ACC112 (cell line): ENCODE data around the gene TAPBPL.
A peak's percentile ranks its signal among the peaks of the same experiment; 100 is the strongest.
"Not testable (repeated sequence)": the region's sequence is repeated elsewhere in the genome, so short reads cannot be mapped to it uniquely, and the experiment has no call there.

ENCODE experiments used
- H2AFZ ChIP-seq: fragments of 200-600 bp; sonication (generic); one replicate; pipeline ENCODE4 v1.6.0; 2017; ENCODE audit warnings: antibody characterized with exemption, low read length; ENCODE audit not compliant: unreplicated experiment
- H3K27ac ChIP-seq: fragments of 200-600 bp; sonication (generic); 2 replicates; pipeline ENCODE4 v1.5.1; 2014; ENCODE audit warnings: low read depth, mild to moderate bottlenecking, antibody characterized with exemption, low read length, moderate library complexity
- H3K27me3 ChIP-seq: fragments of 200-600 bp; sonication (generic); 2 replicates; pipeline ENCODE4 v1.6.1; 2014; ENCODE audit warnings: mild to moderate bottlenecking, antibody characterized with exemption, low read length, moderate library complexity, mixed read lengths; ENCODE audit not compliant: insufficient read depth
- H3K36me3 ChIP-seq: fragments of 200-600 bp; sonication (generic); 2 replicates; pipeline ENCODE4 v1.6.1; 2016; ENCODE audit warnings: mild to moderate bottlenecking, antibody characterized with exemption, low read length, moderate library complexity, mixed read lengths; ENCODE audit not compliant: insufficient read depth
- H3K4me1 ChIP-seq: fragments of 200-600 bp; sonication (generic); one replicate; pipeline ENCODE4 v1.6.1; 2016; ENCODE audit warnings: low read length, mixed read lengths; ENCODE audit not compliant: insufficient read depth, unreplicated experiment, control insufficient read depth
- H3K4me3 ChIP-seq: fragments of 200-600 bp; sonication (generic); 2 replicates; pipeline ENCODE4 v1.5.1; 2014; ENCODE audit warnings: mild to moderate bottlenecking, low read depth, low read length
- H3K79me2 ChIP-seq: fragments of 200-600 bp; sonication (generic); one replicate; pipeline ENCODE4 v1.6.0; 2016; ENCODE audit warnings: low read length; ENCODE audit not compliant: control insufficient read depth, unreplicated experiment, insufficient read depth

TAPBPL gene

GRCh38 chr12:6472491-6472890 lies 20.6 kb downstream of the TAPBPL start:
- Histone ChIP-seq H2AFZ (no peak overlapping the region), H3K36me3 (no peaks in the 10 kb centered on the region), H3K79me2 (peaks cover 20% of the 10 kb centered on the region)

GRCh38 chr12:6475233-6475975 lies 23.6 kb downstream of the TAPBPL start:
- not testable (repeated sequence) for H3K4me3 ChIP-seq, H3K27me3 ChIP-seq, H3K27ac ChIP-seq, H3K36me3 ChIP-seq, H3K79me2 ChIP-seq, H2AFZ ChIP-seq
- H3K4me1 ChIP-seq = peaks cover 18% of the 10 kb centered on the region

More at GRCh38 chr12:6472491-6472890, 20.6 kb downstream of the TAPBPL start:
- H3K27ac ChIP-seq = no peak overlapping the region
- no peaks in the 10 kb centered on the region for H3K27me3 ChIP-seq
- no peak overlapping the region for H3K4me3 ChIP-seq
- peaks cover 36% of the 10 kb centered on the region for H3K4me1 ChIP-seq

- Histone ChIP-seq H2AFZ (peak overlapping the region; percentile 35), H3K4me3 (no peak overlapping the region), H3K27ac (0 out of 2 replicates have a peak overlapping the region, but pooled peaks have one; percentile 15), H3K36me3 (no peaks in the 10 kb centered on the region), H3K79me2 (no peaks in the 10 kb centered on the region), H3K4me1 (peaks cover 14% of the 10 kb centered on the region), H3K27me3 (no peaks in the 10 kb centered on the region)
Observed at GRCh38 chr12:6476489-6476888, 24.6 kb downstream of the TAPBPL start.

- not testable (repeated sequence) for H3K27me3 ChIP-seq, H3K27ac ChIP-seq, H3K4me3 ChIP-seq, H3K4me1 ChIP-seq, H2AFZ ChIP-seq, H3K36me3 ChIP-seq, H3K79me2 ChIP-seq
Observed at GRCh38 chr12:6477601-6478377, 25.9 kb downstream of the TAPBPL start.

- H3K36me3 ChIP-seq = no peaks in the 10 kb centered on the region
- H3K27ac ChIP-seq = no peak overlapping the region
- H3K4me1 ChIP-seq = peaks cover 9% of the 10 kb centered on the region
- H3K27me3 ChIP-seq = no peaks in the 10 kb centered on the region
- no peaks in the 10 kb centered on the region for H3K79me2 ChIP-seq
- no peak overlapping the region for H2AFZ ChIP-seq
- H3K4me3 ChIP-seq = no peak overlapping the region
Observed at GRCh38 chr12:6478416-6478815, 26.6 kb downstream of the TAPBPL start.

- Histone ChIP-seq H3K27ac (no peak overlapping the region), H3K4me3 (no peak overlapping the region), H3K4me1 (peaks cover 8% of the 10 kb centered on the region), H3K36me3 (peaks cover 8% of the 10 kb centered on the region), H3K27me3 (no peaks in the 10 kb centered on the region), H3K79me2 (peaks cover 14% of the 10 kb centered on the region), H2AFZ (no peak overlapping the region)
Observed at GRCh38 chr12:6488240-6488639, 36.4 kb downstream of the TAPBPL start.

- no peak overlapping the region for H2AFZ ChIP-seq
- peaks cover 8% of the 10 kb centered on the region for H3K4me1 ChIP-seq
- H3K79me2 ChIP-seq = peaks cover 15% of the 10 kb centered on the region
- no peak overlapping the region for H3K27ac ChIP-seq
- H3K36me3 ChIP-seq = peaks cover 8% of the 10 kb centered on the region
- H3K27me3 ChIP-seq = no peaks in the 10 kb centered on the region
- H3K4me3 ChIP-seq = no peak overlapping the region
Observed at GRCh38 chr12:6489449-6489848, 37.6 kb downstream of the TAPBPL start.

GRCh38 chr12:6490673-6491072 lies 38.8 kb downstream of the TAPBPL start:
- not testable (repeated sequence) for H3K27ac ChIP-seq, H2AFZ ChIP-seq, H3K4me3 ChIP-seq, H3K27me3 ChIP-seq
- peaks cover 28% of the 10 kb centered on the region for H3K79me2 ChIP-seq
- peaks cover 19% of the 10 kb centered on the region for H3K4me1 ChIP-seq
- H3K36me3 ChIP-seq = peaks cover 14% of the 10 kb centered on the region

GRCh38 chr12:6492838-6493496 lies 41.1 kb downstream of the TAPBPL start, which contains the start of gene MRPL51:
Gene MRPL51 (minus strand): TSS chr12:6493262. CDS start chr12:6493136, 126 bp downstream.
- H3K4me1 ChIP-seq = peaks cover 20% of the 10 kb centered on the region
- H3K36me3 ChIP-seq = peaks cover 21% of the 10 kb centered on the region
- H3K27me3 ChIP-seq = no peaks in the 10 kb centered on the region
- peak within 1 kb of the TSS; percentile 95 for H3K4me3 ChIP-seq
- peaks cover 43% of the 10 kb centered on the region for H3K79me2 ChIP-seq
- peak within 1 kb of the TSS; percentile 98 for H2AFZ ChIP-seq
- H3K27ac ChIP-seq = peak within 1 kb of the TSS; percentile 97

GRCh38 chr12:6493497-6494257 lies 41.8 kb downstream of the TAPBPL start, which contains the start of gene NCAPD2:
Gene NCAPD2 (plus strand): TSS chr12:6494102. CDS start chr12:6495099, 997 bp downstream.
- Histone ChIP-seq H3K27ac (peak within 1 kb of the TSS; percentile 97), H3K79me2 (peaks cover 50% of the 10 kb centered on the region), H3K27me3 (no peaks in the 10 kb centered on the region), H3K4me1 (peaks cover 20% of the 10 kb centered on the region), H3K36me3 (peaks cover 21% of the 10 kb centered on the region), H2AFZ (peak within 1 kb of the TSS; percentile 98), H3K4me3 (peak within 1 kb of the TSS; percentile 95)
